C1 segment of cervical spinal cord (tissue), 14 donors: ENCODE data around the gene PITPNM1.
"Not testable (repeated sequence)": the region's sequence is repeated elsewhere in the genome, so short reads cannot be mapped to it uniquely, and the experiment has no call there.

Source experiments
- DNase-seq, 14 donors: peaks; one replicate each; lab custom pipeline; 2025; lab: John Stamatoyannopoulos, UW

PITPNM1 gene

GRCh38 chr11:67504950-67505581, at the start of gene PITPNM1:
PITPNM1 (minus strand) TSS chr11:67505363; CDS start chr11:67504180, 1,183 bp downstream.
- DNase-seq = peak in 9 of 14 donors; percentile 11 to 72 (median 39)

DNA sequence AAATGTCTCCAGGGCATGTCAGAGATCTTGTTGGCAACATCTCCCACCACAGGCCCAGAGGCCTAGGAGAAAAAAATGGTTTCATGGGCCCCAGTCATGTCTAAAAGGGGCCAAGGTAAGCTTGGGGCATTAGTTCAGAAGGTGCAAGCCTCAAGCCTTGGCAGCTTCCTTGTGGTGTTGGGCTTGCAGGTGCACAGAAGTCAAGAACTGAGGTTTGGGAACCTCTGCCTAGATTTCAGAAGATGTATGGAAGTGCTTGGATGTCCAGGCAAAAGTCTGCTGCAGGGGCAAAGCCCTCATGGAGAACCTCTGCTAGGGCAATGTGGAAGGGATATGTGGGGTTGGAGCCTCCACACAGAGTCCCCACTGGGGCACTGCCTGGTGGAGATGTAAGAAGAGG, 46.5 kb upstream of the PITPNM1 start:
- not testable (repeated sequence) for DNase-seq

GRCh38 chr11:67551127-67551526, 46.0 kb upstream of the PITPNM1 start:
- no peak for DNase-seq

- DNase-seq = no peak
Measured at GRCh38 chr11:67548555-67549110, 43.5 kb upstream of the PITPNM1 start.

- DNase-seq = not testable (repeated sequence)
Measured at GRCh38 chr11:67548112-67548511, 42.9 kb upstream of the PITPNM1 start.

GRCh38 chr11:67545280-67545679, 40.1 kb upstream of the PITPNM1 start:
- no peak for DNase-seq

- DNase-seq = no peak
Measured at GRCh38 chr11:67544616-67545242, 39.6 kb upstream of the PITPNM1 start.

DNA sequence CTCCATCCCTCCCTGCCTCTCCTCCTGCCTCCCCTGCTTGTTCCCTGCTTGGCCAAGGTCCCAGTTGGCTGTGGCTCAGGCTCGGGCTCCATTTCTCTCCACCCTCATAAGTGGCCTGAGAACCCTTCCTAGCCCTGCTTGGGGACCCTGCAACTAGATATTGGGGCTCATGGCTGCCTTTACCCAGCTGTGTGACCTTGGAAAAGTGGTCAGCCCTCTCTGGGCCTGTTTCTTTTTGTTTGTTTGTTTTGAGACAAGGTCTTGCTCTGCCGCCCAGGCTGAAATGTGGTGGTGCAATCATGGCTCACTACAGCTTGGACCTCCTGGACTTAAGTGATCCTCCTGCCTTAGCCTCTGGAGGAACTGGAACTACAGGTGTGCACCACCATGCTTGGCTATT, 38.4 kb upstream of the PITPNM1 start:
- no peak for DNase-seq

DNA sequence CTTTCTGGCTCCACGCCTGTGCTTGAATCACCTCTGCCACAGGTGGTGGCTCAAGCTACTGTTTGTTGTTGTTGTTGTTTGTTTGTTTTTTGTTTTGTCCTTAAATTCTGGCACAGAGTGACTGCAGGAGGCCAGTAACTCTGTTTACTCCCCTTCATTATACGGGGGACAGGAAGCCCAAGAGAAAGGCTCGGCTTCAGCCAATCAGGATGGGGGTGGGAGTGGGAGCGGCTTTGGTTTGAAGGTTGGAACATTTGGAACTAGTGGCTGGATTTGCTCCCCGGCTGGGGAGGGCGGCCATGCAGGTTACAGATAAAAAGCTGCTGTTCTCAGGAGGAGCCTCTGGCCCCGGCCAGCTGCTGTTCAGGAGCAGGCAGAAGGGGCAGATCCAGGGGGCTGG, 37.8 kb upstream of the PITPNM1 start:
- DNase-seq = no peak

DNA sequence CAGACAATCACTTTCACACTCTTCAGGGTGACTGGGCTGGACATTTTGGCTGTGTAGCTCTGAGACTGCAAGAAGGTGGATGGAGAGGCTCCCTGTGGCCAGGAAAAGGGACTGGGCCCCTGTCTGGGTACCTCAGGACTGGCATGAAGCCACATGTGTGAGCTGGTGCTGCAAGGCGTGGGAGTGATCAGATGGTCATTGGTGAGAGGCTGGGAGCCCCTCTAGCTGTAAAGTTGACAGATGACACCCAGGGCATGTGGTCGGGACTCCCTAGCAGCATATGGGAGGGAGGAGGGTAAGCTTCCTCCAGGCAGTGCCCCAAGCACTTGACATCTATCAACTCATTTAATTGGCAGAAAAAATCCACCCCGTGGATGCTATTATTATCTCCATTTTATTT, 37.0 kb upstream of the PITPNM1 start:
- no peak for DNase-seq

GRCh38 chr11:67541198-67541597, 36.0 kb upstream of the PITPNM1 start:
- DNase-seq = no peak

GRCh38 chr11:67539550-67539949, 34.4 kb upstream of the PITPNM1 start:
- DNase-seq = no peak

DNA sequence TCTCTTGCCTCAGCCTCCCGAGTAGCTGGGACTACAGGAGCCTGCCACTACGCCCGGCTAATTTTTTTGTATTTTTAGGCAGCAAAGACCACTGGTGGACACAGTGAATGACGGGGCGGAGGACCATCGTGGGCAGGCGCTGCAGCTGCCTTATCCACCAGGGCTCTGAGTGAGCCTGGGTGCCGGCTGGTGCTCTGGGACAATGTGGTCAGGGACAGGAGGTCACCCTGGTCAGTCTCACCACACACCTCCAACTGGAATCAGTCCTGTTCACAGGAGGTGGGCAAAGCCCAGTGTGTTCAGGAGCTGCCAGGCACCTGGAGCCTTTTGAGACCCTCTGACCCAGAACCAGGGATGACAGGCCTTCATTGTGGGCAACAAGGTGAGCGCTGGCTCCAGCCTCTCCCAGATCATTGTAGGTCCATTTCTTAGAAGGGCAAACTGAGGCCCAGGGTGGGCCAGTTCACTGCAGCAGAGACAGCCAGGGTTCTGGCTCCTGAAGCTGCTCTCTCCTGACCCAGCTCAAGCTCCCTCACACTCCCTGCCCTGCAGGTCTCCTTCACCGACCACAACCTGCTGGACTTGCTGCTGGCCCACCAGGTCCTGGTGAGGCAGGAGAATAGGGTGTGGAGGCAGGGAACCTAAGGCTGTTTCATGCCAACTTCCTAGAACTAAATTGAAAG, 33.8 kb upstream of the PITPNM1 start:
- no peak for DNase-seq

DNA sequence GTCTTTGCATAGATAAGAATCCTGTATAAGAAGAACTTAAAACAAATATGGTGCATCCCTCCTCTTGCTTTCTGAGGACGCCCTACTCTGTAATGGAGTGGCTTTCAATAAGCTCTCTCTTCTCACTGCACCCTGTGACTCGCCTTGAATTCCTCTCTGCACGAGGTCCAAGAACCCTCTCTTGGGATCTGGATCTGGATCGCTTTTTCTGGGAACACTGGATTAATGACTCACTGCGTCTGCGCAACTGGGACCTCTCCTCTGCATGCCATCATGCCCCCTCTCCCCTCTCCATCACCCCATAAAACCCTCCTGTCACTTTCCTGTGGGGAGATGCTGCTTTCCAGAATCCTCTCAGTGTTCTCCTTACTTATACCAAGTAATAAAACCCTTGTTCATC, 33.1 kb upstream of the PITPNM1 start:
- no peak for DNase-seq

- DNase-seq = no peak
Measured at GRCh38 chr11:67535561-67535960, 30.4 kb upstream of the PITPNM1 start.

- no peak for DNase-seq
Measured at GRCh38 chr11:67534070-67534679, 29.0 kb upstream of the PITPNM1 start.

GRCh38 chr11:67532889-67533288, 27.7 kb upstream of the PITPNM1 start:
- no peak for DNase-seq

- DNase-seq = no peak
Measured at GRCh38 chr11:67530282-67530592, 25.1 kb upstream of the PITPNM1 start.

- DNase-seq = no peak
Measured at GRCh38 chr11:67528376-67528775, 23.2 kb upstream of the PITPNM1 start.

GRCh38 chr11:67525275-67525976, 20.3 kb upstream of the PITPNM1 start:
- DNase-seq = no peak

DNA sequence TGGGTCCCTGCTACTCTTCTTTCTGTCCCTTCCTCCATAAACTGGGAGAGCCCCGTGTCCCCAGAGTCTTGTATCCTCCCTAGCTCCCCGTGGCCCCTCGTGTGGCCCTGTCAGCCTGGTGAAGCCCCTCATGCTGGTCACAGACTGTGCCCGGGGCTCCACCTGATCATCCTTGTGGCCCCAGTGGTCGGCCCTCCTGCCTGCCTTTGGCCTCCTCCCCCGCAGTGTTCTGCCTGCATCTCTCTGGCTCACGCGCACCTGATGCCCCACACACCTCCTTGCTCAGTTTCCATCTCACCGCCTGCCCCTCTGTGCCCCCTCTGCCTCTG, 19.3 kb upstream of the PITPNM1 start:
- no peak for DNase-seq
